ENCODE measurements around the gene FEZ2.

Gene FEZ2

GRCh38 chr2:36586672-36587071 is 11.3 kb downstream of the FEZ2 start:
- DNase-seq: no peak

- DNase-seq: no peak
Observed at GRCh38 chr2:36584148-36584794, 13.7 kb downstream of the FEZ2 start.

GRCh38 chr2:36582951-36583350 is 15.0 kb downstream of the FEZ2 start:
- no peak for DNase-seq

GRCh38 chr2:36582538-36582937 is 15.4 kb downstream of the FEZ2 start:
- no peak for DNase-seq

- DNase-seq: no peak
Observed at GRCh38 chr2:36579297-36579664, 18.7 kb downstream of the FEZ2 start.

- DNase-seq: no peak
Observed at GRCh38 chr2:36578343-36579296, 19.3 kb downstream of the FEZ2 start.

GRCh38 chr2:36577884-36578283 is 20.1 kb downstream of the FEZ2 start:
- no peak for DNase-seq

- DNase-seq: no peak
Observed at GRCh38 chr2:36574560-36574959, 23.4 kb downstream of the FEZ2 start.

- DNase-seq: no peak
Observed at GRCh38 chr2:36573165-36573564, 24.8 kb downstream of the FEZ2 start.

GRCh38 chr2:36572719-36573059 is 25.3 kb downstream of the FEZ2 start:
- DNase-seq: no peak

GRCh38 chr2:36572054-36572718 is 25.8 kb downstream of the FEZ2 start:
- no peak for DNase-seq

GRCh38 chr2:36570416-36570815 is 27.6 kb downstream of the FEZ2 start:
- DNase-seq: no peak

GRCh38 chr2:36569267-36569856 is 28.6 kb downstream of the FEZ2 start:
- no peak for DNase-seq

- DNase-seq: no peak
Observed at GRCh38 chr2:36568516-36569246, 29.3 kb downstream of the FEZ2 start.

- DNase-seq: no peak
Observed at GRCh38 chr2:36567711-36568408, 30.1 kb downstream of the FEZ2 start.

GRCh38 chr2:36566887-36567286 is 31.1 kb downstream of the FEZ2 start:
- DNase-seq: no peak

GRCh38 chr2:36565712-36566111 is 32.3 kb downstream of the FEZ2 start:
- no peak for DNase-seq

GRCh38 chr2:36564377-36564930 is 33.5 kb downstream of the FEZ2 start:
- DNase-seq: no peak

- DNase-seq: no peak
Observed at GRCh38 chr2:36562973-36563532, 34.9 kb downstream of the FEZ2 start.

GRCh38 chr2:36562240-36562639 is 35.7 kb downstream of the FEZ2 start:
- no peak for DNase-seq

GRCh38 chr2:36561237-36561944 is 36.6 kb downstream of the FEZ2 start:
- DNase-seq: no peak
